ENCODE measurements around the gene LY86. TPM values are rescaled to one million over a fixed set of nuclear protein-coding genes. Genes with fewer than 3 reads are reported as not detected.

The LY86 gene
- total and polyA plus RNA-seq, 8 donors, result 0.16 to 6.1 (median 0.59) TPM; not detected in 1

GRCh38 chr6:6590530-6590929 is 2.0 kb downstream of the LY86 start:
- Histone ChIP-seq H3K4me3 (no peak overlapping the region), H3K9me3 (no peaks in the 10 kb centered on the region), H3K4me1 (no peaks in the 10 kb centered on the region), H3K27ac (no peak overlapping the region), H3K27me3 (no peaks in the 10 kb centered on the region), H3K36me3 (no peaks in the 10 kb centered on the region)
- no peak for DNase-seq
- intact Hi-C loops (cut with DNase I), result no loop called here
- ATAC-seq, result no peak
- TF ChIP-seq, protein P1, sequence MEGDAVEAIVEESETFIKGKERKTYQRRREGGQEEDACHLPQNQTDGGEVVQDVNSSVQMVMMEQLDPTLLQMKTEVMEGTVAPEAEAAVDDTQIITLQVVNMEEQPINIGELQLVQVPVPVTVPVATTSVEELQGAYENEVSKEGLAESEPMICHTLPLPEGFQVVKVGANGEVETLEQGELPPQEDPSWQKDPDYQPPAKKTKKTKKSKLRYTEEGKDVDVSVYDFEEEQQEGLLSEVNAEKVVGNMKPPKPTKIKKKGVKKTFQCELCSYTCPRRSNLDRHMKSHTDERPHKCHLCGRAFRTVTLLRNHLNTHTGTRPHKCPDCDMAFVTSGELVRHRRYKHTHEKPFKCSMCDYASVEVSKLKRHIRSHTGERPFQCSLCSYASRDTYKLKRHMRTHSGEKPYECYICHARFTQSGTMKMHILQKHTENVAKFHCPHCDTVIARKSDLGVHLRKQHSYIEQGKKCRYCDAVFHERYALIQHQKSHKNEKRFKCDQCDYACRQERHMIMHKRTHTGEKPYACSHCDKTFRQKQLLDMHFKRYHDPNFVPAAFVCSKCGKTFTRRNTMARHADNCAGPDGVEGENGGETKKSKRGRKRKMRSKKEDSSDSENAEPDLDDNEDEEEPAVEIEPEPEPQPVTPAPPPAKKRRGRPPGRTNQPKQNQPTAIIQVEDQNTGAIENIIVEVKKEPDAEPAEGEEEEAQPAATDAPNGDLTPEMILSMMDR (IDR thresholded peaks at IDR 0.05), result no peak
- 61 to 64% methylated on average over 2 of the region's 2 CpGs for WGBS, 2 donors
- no peak for FAIRE-seq

GRCh38 chr6:6591778-6592465 is 3.4 kb downstream of the LY86 start:
- Histone ChIP-seq H3K27ac (peak overlapping the region in 2 of 4 donors; percentile 46 to 52), H3K4me3 (no peak overlapping the region), H3K27me3 (no peaks in the 10 kb centered on the region), H3K9me3 (no peaks in the 10 kb centered on the region), H3K4me1 (no peaks in the 10 kb centered on the region), H3K36me3 (no peaks in the 10 kb centered on the region)
- WGBS, 2 donors, result 75 to 79% methylated on average over 9 of the region's 9 CpGs
- peak in 1 of 6 donors; percentile 51 for DNase-seq
- peak in 3 of 4 donors; percentile 21 to 67 (median 63) for ATAC-seq
- TF ChIP-seq, protein P1 (IDR thresholded peaks at IDR 0.05), result no peak
- no peak for FAIRE-seq
- intact Hi-C loops (cut with DNase I), result no loop called here

- intact Hi-C loops (cut with DNase I), result no loop called here
- H3K27ac ChIP-seq, result peak overlapping the region in 2 of 4 donors; percentile 46 to 52
- no peaks in the 10 kb centered on the region for H3K36me3 ChIP-seq
- H3K27me3 ChIP-seq, result no peaks in the 10 kb centered on the region
- TF ChIP-seq, protein P1 (IDR thresholded peaks at IDR 0.05), result no peak
- H3K9me3 ChIP-seq, result no peaks in the 10 kb centered on the region
- H3K4me3 ChIP-seq, result no peak overlapping the region
- peak in 1 of 4 donors; percentile 24 for ATAC-seq
- WGBS, 2 donors, result 32 to 42% methylated on average over 1 of the region's 1 CpG
- no peak for FAIRE-seq
- H3K4me1 ChIP-seq, result no peaks in the 10 kb centered on the region
- DNase-seq, result no peak
Measured at GRCh38 chr6:6592826-6593475, 4.4 kb downstream of the LY86 start.

DNA sequence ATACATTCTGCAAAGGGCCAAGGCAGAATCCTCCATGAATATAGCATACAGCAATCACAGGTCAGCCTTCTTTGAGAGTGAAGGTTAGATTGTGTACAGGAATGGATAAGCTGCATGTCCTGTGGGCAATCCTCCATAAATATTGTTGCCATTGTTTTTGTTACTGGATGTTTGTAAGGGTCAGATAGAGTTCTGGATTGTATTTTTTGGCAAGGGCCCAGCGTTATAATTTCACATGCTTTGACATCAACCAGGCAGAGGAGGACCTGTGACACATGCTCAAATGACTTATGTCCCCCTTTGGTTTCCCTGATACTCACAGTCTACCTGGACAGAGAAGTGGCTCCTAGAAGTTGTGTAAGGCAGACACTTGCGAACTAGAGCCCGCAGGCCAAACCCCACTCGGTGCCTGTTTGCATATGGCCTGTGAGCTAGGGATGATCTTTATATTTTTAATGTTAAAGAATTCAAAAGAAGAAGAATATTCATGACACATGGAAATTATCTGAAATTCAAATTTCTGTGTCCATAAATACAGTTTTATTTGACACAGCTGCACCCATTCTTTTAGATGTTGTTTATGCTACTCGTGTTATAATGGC is 5.4 kb downstream of the LY86 start:
- 55 to 61% methylated on average over 5 of the region's 5 CpGs for WGBS, 2 donors
- Histone ChIP-seq H3K9me3 (no peaks in the 10 kb centered on the region), H3K27me3 (no peaks in the 10 kb centered on the region), H3K4me1 (no peaks in the 10 kb centered on the region), H3K4me3 (no peak overlapping the region), H3K27ac (no peak overlapping the region), H3K36me3 (no peaks in the 10 kb centered on the region)
- ATAC-seq (no peak), FAIRE-seq (no peak), DNase-seq (no peak)
- intact Hi-C loops (cut with DNase I), result no loop called here
- TF ChIP-seq, protein P1 (IDR thresholded peaks at IDR 0.05), result no peak

Measured in pancreas (tissue), 10 donors.